NB4 (cell line): ENCODE measurements around the gene MED26.

Experiments used
- DNase-seq: peaks from one replicate; pipeline ENCODE4 v3.0.0; 2010; ENCODE audit warnings: low read depth
- H3K4me3 ChIP-seq: one replicate; pipeline ENCODE4 v1.5.1; 2011; ENCODE audit warnings: mild to moderate bottlenecking, low read depth, low read length, moderate library complexity
- MYC ChIP-seq: IDR thresholded peaks from 2 replicates; pipeline ENCODE4 v1.6.1; 2011; ENCODE audit warnings: low read depth, low read length
- POLR2A ChIP-seq: IDR thresholded peaks from 2 replicates; pipeline ENCODE4 v1.6.1; 2011; ENCODE audit warnings: mild to moderate bottlenecking; ENCODE audit not compliant: insufficient read length; ENCODE audit errors: extremely low read depth
- TF ChIP-seq, protein P1 (sequence below): IDR thresholded peaks from one replicate; pipeline ENCODE4 v1.5.1; 2012; ENCODE audit warnings: low read depth, low read length
- TF ChIP-seq, protein P2 (sequence below): IDR thresholded peaks from 2 replicates; pipeline ENCODE4 v1.6.1; 2011; ENCODE audit warnings: low read depth, low read length

MED26 gene

GRCh38 chr19:16530540-16531379 lies 97.2 kb downstream of the MED26 start:
- DNase-seq = no peak
- TF ChIP-seq, protein P1, sequence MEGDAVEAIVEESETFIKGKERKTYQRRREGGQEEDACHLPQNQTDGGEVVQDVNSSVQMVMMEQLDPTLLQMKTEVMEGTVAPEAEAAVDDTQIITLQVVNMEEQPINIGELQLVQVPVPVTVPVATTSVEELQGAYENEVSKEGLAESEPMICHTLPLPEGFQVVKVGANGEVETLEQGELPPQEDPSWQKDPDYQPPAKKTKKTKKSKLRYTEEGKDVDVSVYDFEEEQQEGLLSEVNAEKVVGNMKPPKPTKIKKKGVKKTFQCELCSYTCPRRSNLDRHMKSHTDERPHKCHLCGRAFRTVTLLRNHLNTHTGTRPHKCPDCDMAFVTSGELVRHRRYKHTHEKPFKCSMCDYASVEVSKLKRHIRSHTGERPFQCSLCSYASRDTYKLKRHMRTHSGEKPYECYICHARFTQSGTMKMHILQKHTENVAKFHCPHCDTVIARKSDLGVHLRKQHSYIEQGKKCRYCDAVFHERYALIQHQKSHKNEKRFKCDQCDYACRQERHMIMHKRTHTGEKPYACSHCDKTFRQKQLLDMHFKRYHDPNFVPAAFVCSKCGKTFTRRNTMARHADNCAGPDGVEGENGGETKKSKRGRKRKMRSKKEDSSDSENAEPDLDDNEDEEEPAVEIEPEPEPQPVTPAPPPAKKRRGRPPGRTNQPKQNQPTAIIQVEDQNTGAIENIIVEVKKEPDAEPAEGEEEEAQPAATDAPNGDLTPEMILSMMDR = no peak
- TF ChIP-seq, protein P2, sequence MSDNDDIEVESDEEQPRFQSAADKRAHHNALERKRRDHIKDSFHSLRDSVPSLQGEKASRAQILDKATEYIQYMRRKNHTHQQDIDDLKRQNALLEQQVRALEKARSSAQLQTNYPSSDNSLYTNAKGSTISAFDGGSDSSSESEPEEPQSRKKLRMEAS = no peak
- TF ChIP-seq MYC = no peak
- TF ChIP-seq POLR2A = no peak
- H3K4me3 ChIP-seq = no peak overlapping the region

DNA sequence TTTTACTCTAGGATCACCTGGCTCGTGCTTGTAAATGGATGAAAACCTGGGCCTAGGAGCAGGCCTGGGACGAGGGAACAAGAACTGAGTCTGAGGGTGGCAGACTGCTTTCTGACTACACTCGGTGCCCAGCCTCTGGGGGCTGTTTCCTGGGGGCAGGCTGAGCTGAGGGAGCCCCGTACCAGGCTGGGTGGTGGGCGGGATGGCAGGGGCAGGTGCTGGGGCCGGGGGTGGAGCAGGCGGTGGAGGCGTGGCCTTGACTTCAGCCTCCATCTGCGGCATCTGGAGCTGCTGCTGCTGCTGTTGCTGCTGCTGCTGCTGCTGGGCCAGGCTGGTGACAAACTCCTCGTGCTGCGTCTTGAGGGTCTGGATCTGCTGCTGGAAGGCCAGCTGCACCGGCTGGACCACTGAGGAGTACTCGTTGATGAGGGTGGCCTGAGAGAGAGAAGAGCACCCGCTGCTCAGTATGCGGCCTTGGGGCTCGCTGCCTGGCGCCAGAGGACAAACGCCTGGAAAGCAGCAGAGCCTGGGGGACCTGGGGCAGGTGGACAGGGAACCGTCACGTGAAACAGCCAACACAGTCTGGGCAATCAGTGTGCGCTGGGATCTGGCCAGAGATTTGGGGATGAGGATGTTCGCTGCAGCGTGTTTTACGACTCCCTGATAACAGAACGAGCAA lies 98.4 kb downstream of the MED26 start:
- TF ChIP-seq, protein P2 = no peak
- TF ChIP-seq POLR2A (no peak), MYC (no peak)
- TF ChIP-seq, protein P1 = no peak
- DNase-seq = no peak
- H3K4me3 ChIP-seq = no peak overlapping the region

DNA sequence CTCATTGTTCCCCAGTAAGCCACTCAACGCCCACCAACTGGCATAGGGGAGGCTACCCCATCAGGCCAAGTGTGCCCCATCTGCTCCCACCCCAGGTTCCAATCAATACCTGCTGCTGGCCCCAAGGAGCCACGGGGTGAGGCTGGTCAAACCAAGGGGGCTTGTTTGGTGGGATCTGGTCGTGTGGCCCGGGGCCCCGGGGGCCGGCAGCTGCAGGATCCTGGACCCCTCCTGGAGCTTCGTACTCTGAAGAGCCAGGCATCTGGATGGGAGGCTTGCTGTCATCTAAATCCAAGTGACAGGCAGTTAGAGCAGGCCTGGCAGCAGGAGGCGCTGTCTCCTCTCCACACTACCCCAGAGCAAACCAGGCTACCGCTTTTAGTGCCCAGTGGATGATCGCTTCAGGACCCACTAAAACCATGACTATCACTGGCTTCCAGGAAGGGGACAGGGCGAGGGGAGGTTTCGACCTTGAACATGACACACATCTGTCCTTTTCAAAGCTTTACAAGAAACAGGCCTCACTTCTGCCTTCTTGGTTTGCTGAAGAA lies 100.0 kb downstream of the MED26 start:
- peak; percentile 54 for DNase-seq
- no peak overlapping the region for H3K4me3 ChIP-seq
- TF ChIP-seq POLR2A = no peak
- TF ChIP-seq, protein P1 = peak; percentile 47

DNA sequence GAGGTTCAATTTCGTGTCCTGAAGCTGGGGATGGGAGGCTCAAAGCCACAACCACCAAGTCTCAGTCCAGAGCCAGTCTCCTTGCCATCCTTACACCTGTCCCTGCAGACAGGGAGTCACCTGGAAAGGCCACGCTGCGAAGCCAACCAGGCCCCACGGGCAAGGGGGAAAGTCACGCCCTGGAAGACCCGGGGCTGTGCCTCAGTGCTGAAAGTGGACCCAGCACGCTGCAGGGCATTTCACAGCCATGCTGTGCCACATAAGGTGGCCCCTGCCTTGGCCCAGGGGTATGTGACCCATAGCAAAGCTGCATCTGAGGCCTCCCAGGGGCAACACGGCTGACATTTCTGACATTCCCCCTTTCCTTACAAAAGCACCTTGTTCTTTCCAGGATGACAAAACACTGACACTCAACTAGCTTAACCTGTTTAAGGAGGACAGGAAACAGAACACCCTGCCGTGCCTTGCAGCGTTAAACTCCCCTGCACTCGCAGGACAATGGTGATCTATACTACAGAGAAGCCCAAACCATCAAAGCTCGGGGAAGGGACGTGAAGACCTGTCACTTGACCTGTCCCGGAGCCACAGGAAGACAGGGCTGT lies 100.6 kb downstream of the MED26 start:
- no peak for DNase-seq
- TF ChIP-seq, protein P2 = no peak
- TF ChIP-seq, protein P1 = no peak
- H3K4me3 ChIP-seq = no peak overlapping the region

- TF ChIP-seq, protein P1 = no peak
- TF ChIP-seq MYC (no peak), POLR2A (no peak)
- TF ChIP-seq, protein P2 = no peak
- DNase-seq = no peak
- no peak overlapping the region for H3K4me3 ChIP-seq
Observed at GRCh38 chr19:16525751-16526481, 102.1 kb downstream of the MED26 start.
